GM12878 (cell line): ENCODE results near the gene RASAL2. TPM values are rescaled to one million over a fixed set of nuclear protein-coding genes. Genes with fewer than 3 reads are reported as not detected.

Source experiments
- ATAC-seq: fragments of 200-7000 bp; cut with Tn5 transposase; 3 replicates; pipeline ENCODE4 v1.9.1; 2020; ENCODE audit warnings: mild to moderate bottlenecking, moderate library complexity
- BruUV-seq: library from RNA; stranded (reverse); fragments of 400-500 nt; replicated peaks from 2 replicates; lab custom pipeline; 2021; lab: Mats Ljungman, UMichigan
- CTCF ChIA-PET: fragments of 300-600 bp; sonication (Branson Sonifier 250); formaldehyde crosslinking; extraction: SDS; loops from one replicate; lab custom pipeline; 2021; ENCODE audit warnings: inconsistent platforms; lab: Yijun Ruan, JAX
- POLR2A ChIA-PET: fragments of 350-600 bp; formaldehyde crosslinking; extraction: SDS; loops from one replicate; lab custom pipeline; 2021; ENCODE audit warnings: inconsistent platforms; lab: Charles Lee
- RAD21 ChIA-PET: fragments of 300-600 bp; sonication (Branson Sonifier 250); formaldehyde crosslinking; loops from one replicate; lab custom pipeline; 2023; ENCODE audit warnings: antibody characterized with exemption; ENCODE audit not compliant: unreplicated experiment; lab: Charles Lee
- SMC1A ChIA-PET: fragments of 300-600 bp; sonication (Branson Sonifier 250); formaldehyde crosslinking; loops from one replicate; lab custom pipeline; 2023; ENCODE audit not compliant: unreplicated experiment, uncharacterized antibody; lab: Charles Lee
- DNase-seq: peaks from one replicate; pipeline ENCODE4 v3.0.0-alpha.2; 2011; ENCODE audit warnings: low read depth, low spot score
- FAIRE-seq: peaks from 3 replicates; lab custom pipeline; 2011; peaks lifted over from hg19 to GRCh38; lab: Jason Lieb, UNC
- H2AFZ ChIP-seq: 2 replicates; pipeline ENCODE4 v1.6.0; 2011; ENCODE audit warnings: low read depth, low read length, control low read depth; ENCODE audit not compliant: control insufficient read depth
- H3K27ac ChIP-seq: 2 replicates; pipeline ENCODE4 v1.5.1; 2011; ENCODE audit warnings: control low read depth; ENCODE audit not compliant: control insufficient read depth, insufficient read depth
- H3K27me3 ChIP-seq, 2 experiments: replicated peaks in 1 of 2; 2 replicates each; pipeline versions ENCODE4 v1.6.0 to v1.6.1; 2011; ENCODE audit warnings: low read length in 1 of 2; ENCODE audit not compliant: control insufficient read depth in 2 of 2, insufficient read depth in 2 of 2
- H3K36me3 ChIP-seq, 2 experiments: 2 replicates each; pipeline ENCODE4 v1.5.1; 2011; ENCODE audit warnings: low read length in 1 of 2; ENCODE audit not compliant: control insufficient read depth in 2 of 2, insufficient read depth in 2 of 2
- H3K4me1 ChIP-seq: 2 replicates; pipeline ENCODE4 v1.6.1; 2011; ENCODE audit warnings: mild to moderate bottlenecking, low read length, moderate library complexity, mixed read lengths; ENCODE audit not compliant: control insufficient read depth, insufficient read depth
- H3K4me2 ChIP-seq: 2 replicates; pipeline ENCODE4 v1.6.0; 2011; ENCODE audit warnings: control low read depth; ENCODE audit not compliant: control insufficient read depth, insufficient read depth
- H3K4me3 ChIP-seq: fragments of 200-600 bp; sonication (generic); 2 replicates; pipeline ENCODE4 v1.5.1; 2016
- H3K79me2 ChIP-seq: 2 replicates; pipeline ENCODE4 v1.6.0; 2011; ENCODE audit warnings: low read length; ENCODE audit not compliant: control insufficient read depth, insufficient read depth
- H3K9ac ChIP-seq: 2 replicates; pipeline ENCODE4 v1.8.0; 2011; ENCODE audit warnings: low read length, control low read depth, mixed read lengths; ENCODE audit not compliant: control insufficient read depth, insufficient read depth
- H3K9me3 ChIP-seq: replicated peaks from 3 replicates; pipeline ENCODE4 v1.5.1; 2011; ENCODE audit warnings: mild to moderate bottlenecking, low read length; ENCODE audit not compliant: control insufficient read depth, insufficient read depth
- H4K20me1 ChIP-seq: 2 replicates; pipeline ENCODE4 v1.6.0; 2011; ENCODE audit not compliant: control insufficient read depth, insufficient read depth
- BCL11A ChIP-seq: IDR thresholded peaks from 2 replicates; pipeline ENCODE4 v1.6.1; 2011; ENCODE audit warnings: low read depth, low read length
- BRCA1 ChIP-seq: IDR thresholded peaks from 2 replicates; pipeline ENCODE4 v1.6.1; 2011; ENCODE audit warnings: low read depth, low read length, improper control_type of control experiment
- CBFB ChIP-seq: IDR thresholded peaks from 2 replicates; pipeline ENCODE4 v1.6.1; 2016; ENCODE audit warnings: antibody characterized with exemption, low read depth
- CBX5 ChIP-seq: sonication (generic); IDR thresholded peaks from 2 replicates; pipeline ENCODE4 v1.6.1; 2016; ENCODE audit warnings: low read depth, moderate library complexity, mild to moderate bottlenecking, inconsistent platforms
- CTCF ChIP-seq, 3 experiments: IDR thresholded peaks in 2 of 3; conservative IDR thresholded peaks in 1 of 3; 2 replicates each; pipeline ENCODE4 v1.5.1; 2011; ENCODE audit warnings: low read depth in 3 of 3, low read length in 3 of 3, mild to moderate bottlenecking in 3 of 3, control low read depth in 2 of 3, moderate library complexity in 2 of 3, inconsistent platforms in 1 of 3, mixed read lengths in 1 of 3; ENCODE audit not compliant: control insufficient read depth in 2 of 3, insufficient read depth in 1 of 3; ENCODE audit errors: extremely low read depth in 1 of 3
- DPF2 ChIP-seq: fragments of 450-650 bp; IDR thresholded peaks from 2 replicates; pipeline ENCODE4 v1.6.1; 2017; ENCODE audit warnings: mild to moderate bottlenecking
- EP300 ChIP-seq, 2 experiments: fragments of 150-350 bp in 1 of 2; IDR thresholded peaks; 2 replicates each; pipeline ENCODE4 v1.6.1; 2011 to 2012; ENCODE audit warnings: low read depth in 2 of 2, low read length in 2 of 2, borderline replicate concordance in 1 of 2, improper control_type of control experiment in 1 of 2, inconsistent platforms in 1 of 2; ENCODE audit not compliant: control insufficient read depth in 1 of 2
- ESRRA ChIP-seq: IDR thresholded peaks from 2 replicates; pipeline ENCODE4 v1.6.1; 2012; ENCODE audit warnings: mild to moderate bottlenecking, low read length, improper control_type of control experiment
- FOXM1 ChIP-seq: IDR thresholded peaks from 2 replicates; pipeline ENCODE4 v1.6.1; 2012; ENCODE audit warnings: low read depth, mild to moderate bottlenecking, inconsistent platforms, low read length, moderate library complexity
- HDAC6 ChIP-seq: fragments of 200-600 bp; sonication (generic); IDR thresholded peaks from one replicate; pipeline ENCODE4 v1.8.0; 2017; ENCODE audit warnings: antibody characterized with exemption; ENCODE audit not compliant: unreplicated experiment
- IRF4 ChIP-seq: IDR thresholded peaks from 2 replicates; pipeline ENCODE4 v1.6.1; 2011; ENCODE audit warnings: low read depth, low read length
- MEF2A ChIP-seq: IDR thresholded peaks from 2 replicates; pipeline ENCODE4 v1.6.1; 2011; ENCODE audit warnings: low read depth, mild to moderate bottlenecking, low read length, moderate library complexity; ENCODE audit not compliant: insufficient read depth
- POLR2A ChIP-seq: IDR thresholded peaks from 2 replicates; pipeline ENCODE4 v1.6.1; 2011; ENCODE audit warnings: low read depth, mild to moderate bottlenecking, low read length
- SP1 ChIP-seq: IDR thresholded peaks from one replicate; pipeline ENCODE4 v1.6.1; 2011; ENCODE audit warnings: low read depth, low read length
- ZNF622 ChIP-seq: fragments of 450-650 bp; IDR thresholded peaks from 2 replicates; pipeline ENCODE4 v1.6.1; 2017; ENCODE audit warnings: mild to moderate bottlenecking, inconsistent platforms
- in situ Hi-C: fragments of 300-500 bp; cut with MboI; formaldehyde crosslinking; loops from 9 replicates; pipeline ENCODE4 v1.14.3; 2018; ENCODE audit warnings: mixed read lengths
- intact Hi-C: fragments of 100-400 bp; cut with micrococcal nuclease; formaldehyde crosslinking; loops from one replicate; pipeline ENCODE4 v1.14.2; 2022; ENCODE audit not compliant: unreplicated experiment
- polyA plus RNA-seq, 11 experiments: library from polyadenylated mRNA; depleted of rRNA in 4 of 11; unstranded in 6 of 11; stranded (reverse) in 5 of 11; fragments of >200 nt; fragmentation: Nextera tagmentation in 4 of 11; fragmentation: Illumina TruSeq in 1 of 11; extraction: Ambion mirVana in 4 of 11; extraction: Trizol in 1 of 11; gene quantifications; 1 replicate in 1 of 11; 2 replicates in 10 of 11; pipeline versions ENCODE4 v1.2.1 to v1.2.3, GENCODE V29; 2011 to 2016; ENCODE audit warnings: inconsistent platforms in 2 of 11, missing spikeins in 2 of 11, low read depth in 1 of 11
- total RNA-seq, 4 experiments: library from RNA; depleted of rRNA in 3 of 4; stranded (reverse); fragments of >200 nt in 3 of 4; fragmentation: Illumina TruSeq in 1 of 4; extraction: Trizol in 1 of 4; gene quantifications; 2 replicates each; pipeline versions ENCODE4 v1.2.1 to v1.2.3, GENCODE V29; 2013 to 2021
- TF ChIP-seq, protein P1 (sequence below): fragments of 450-650 bp; IDR thresholded peaks from 2 replicates; pipeline ENCODE4 v1.6.1; 2018; ENCODE audit warnings: borderline replicate concordance, mild to moderate bottlenecking; ENCODE audit not compliant: partially characterized antibody
- TF ChIP-seq, protein P2 (sequence below): fragments of 450-650 bp; IDR thresholded peaks from 2 replicates; pipeline ENCODE4 v1.6.1; 2017; ENCODE audit warnings: mild to moderate bottlenecking, low read depth, inconsistent platforms; ENCODE audit not compliant: poor library complexity, severe bottlenecking

The RASAL2 gene
- total and polyA plus RNA-seq, 10 of the 15 experiments (the other 5 are each of a cell fraction or from before 2014, with no cell fraction given), result 0.02 to 6.9 (median 0.17) TPM; not detected in 1

- TF ChIP-seq CBX5 (no peak), POLR2A (no peak), FOXM1 (no peak)
- TF ChIP-seq, protein P1, sequence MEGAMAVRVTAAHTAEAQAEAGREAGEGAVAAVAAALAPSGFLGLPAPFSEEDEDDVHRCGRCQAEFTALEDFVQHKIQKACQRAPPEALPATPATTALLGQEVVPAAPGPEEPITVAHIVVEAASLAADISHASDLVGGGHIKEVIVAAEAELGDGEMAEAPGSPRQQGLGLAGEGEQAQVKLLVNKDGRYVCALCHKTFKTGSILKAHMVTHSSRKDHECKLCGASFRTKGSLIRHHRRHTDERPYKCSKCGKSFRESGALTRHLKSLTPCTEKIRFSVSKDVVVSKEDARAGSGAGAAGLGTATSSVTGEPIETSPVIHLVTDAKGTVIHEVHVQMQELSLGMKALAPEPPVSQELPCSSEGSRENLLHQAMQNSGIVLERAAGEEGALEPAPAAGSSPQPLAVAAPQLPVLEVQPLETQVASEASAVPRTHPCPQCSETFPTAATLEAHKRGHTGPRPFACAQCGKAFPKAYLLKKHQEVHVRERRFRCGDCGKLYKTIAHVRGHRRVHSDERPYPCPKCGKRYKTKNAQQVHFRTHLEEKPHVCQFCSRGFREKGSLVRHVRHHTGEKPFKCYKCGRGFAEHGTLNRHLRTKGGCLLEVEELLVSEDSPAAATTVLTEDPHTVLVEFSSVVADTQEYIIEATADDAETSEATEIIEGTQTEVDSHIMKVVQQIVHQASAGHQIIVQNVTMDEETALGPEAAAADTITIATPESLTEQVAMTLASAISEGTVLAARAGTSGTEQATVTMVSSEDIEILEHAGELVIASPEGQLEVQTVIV, result no peak
These were observed 137.0 kb downstream of the RASAL2 start (continued) for GRCh38 chr1:178230881-178231409.

GRCh38 chr1:178232108-178232507 lies 138.2 kb downstream of the RASAL2 start:
- no peak for FAIRE-seq
- Histone ChIP-seq H3K4me2 (no peak overlapping the region), H3K9ac (no peak overlapping the region), H3K27ac (no peak overlapping the region), H3K36me3 (no peaks in the 10 kb centered on the region)
- DNase-seq, result no peak
- no peak for TF ChIP-seq EP300 (IDR thresholded peaks at IDR 0.05; ENCODE audit: borderline replicate concordance in 1 of 2, control insufficient read depth in 1 of 2, low read depth in 2 of 2, low read length in 2 of 2)
- no peak for TF ChIP-seq CTCF (IDR thresholded peaks at IDR 0.05 in 2 of 3, conservative IDR thresholded peaks at IDR 0.05 in 1 of 3; ENCODE audit: control insufficient read depth in 2 of 3, extremely low read depth in 1 of 3, insufficient read depth in 1 of 3, low read depth in 3 of 3, low read length in 3 of 3)
- no peak for TF ChIP-seq FOXM1
- TF ChIP-seq BRCA1, result no peak
- TF ChIP-seq CBFB, result no peak
- no peak for TF ChIP-seq MEF2A
- no peak for TF ChIP-seq SP1
- TF ChIP-seq IRF4, result no peak
- no peak for TF ChIP-seq BCL11A
- TF ChIP-seq, protein P2, sequence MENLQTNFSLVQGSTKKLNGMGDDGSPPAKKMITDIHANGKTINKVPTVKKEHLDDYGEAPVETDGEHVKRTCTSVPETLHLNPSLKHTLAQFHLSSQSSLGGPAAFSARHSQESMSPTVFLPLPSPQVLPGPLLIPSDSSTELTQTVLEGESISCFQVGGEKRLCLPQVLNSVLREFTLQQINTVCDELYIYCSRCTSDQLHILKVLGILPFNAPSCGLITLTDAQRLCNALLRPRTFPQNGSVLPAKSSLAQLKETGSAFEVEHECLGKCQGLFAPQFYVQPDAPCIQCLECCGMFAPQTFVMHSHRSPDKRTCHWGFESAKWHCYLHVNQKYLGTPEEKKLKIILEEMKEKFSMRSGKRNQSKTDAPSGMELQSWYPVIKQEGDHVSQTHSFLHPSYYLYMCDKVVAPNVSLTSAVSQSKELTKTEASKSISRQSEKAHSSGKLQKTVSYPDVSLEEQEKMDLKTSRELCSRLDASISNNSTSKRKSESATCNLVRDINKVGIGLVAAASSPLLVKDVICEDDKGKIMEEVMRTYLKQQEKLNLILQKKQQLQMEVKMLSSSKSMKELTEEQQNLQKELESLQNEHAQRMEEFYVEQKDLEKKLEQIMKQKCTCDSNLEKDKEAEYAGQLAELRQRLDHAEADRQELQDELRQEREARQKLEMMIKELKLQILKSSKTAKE, result no peak
- no peak for TF ChIP-seq ZNF622
- TF ChIP-seq DPF2, result no peak
- no peak for TF ChIP-seq ESRRA
- TF ChIP-seq HDAC6, result no peak
- TF ChIP-seq, all 136 proteins: peak for 0
- in situ Hi-C loops, result no loop called here
- Histone ChIP-seq H2AFZ (no peak overlapping the region), H3K79me2 (no peaks in the 10 kb centered on the region), H3K4me1 (no peaks in the 10 kb centered on the region), H3K9me3 (no peaks in the 10 kb centered on the region), H3K27me3 (no peaks in the 10 kb centered on the region), H3K4me3 (no peak overlapping the region), H4K20me1 (no peaks in the 10 kb centered on the region)
- CTCF ChIA-PET, result no interaction called here
- SMC1A ChIA-PET, result no interaction called here
- ATAC-seq, result no peak
- RAD21 ChIA-PET, result no interaction called here
- no TSS peak for BruUV-seq
- intact Hi-C loops, result no loop called here
- POLR2A ChIA-PET, result no interaction called here
